Breast epithelium (tissue), 4 donors: ENCODE data around the gene DPP4. TPM values are rescaled to one million over a fixed set of nuclear protein-coding genes. Genes with fewer than 3 reads are reported as not detected.

ENCODE experiments used
- DNase-seq, 2 donors: peaks; one replicate each; pipeline ENCODE4 v3.0.0-alpha.2; 2019; ENCODE audit warnings: low spot score in 2 of 2
- H3K27ac ChIP-seq, 2 donors: fragments of 200-600 bp; sonication (generic) in 1 of 2; one replicate each; pipeline ENCODE4 v1.5.1; 2016 to 2019; ENCODE audit warnings: mild to moderate bottlenecking in 1 of 2
- H3K27me3 ChIP-seq, 2 donors: fragments of 200-600 bp; sonication (generic) in 1 of 2; one replicate each; pipeline versions ENCODE4 v1.5.1 to v1.6.0; 2017 to 2019; ENCODE audit warnings: control low read depth in 1 of 2, mild to moderate bottlenecking in 1 of 2
- H3K36me3 ChIP-seq: fragments of 200-600 bp; one replicate; pipeline ENCODE4 v1.5.1; 2019
- H3K4me1 ChIP-seq, 2 donors: fragments of 200-600 bp; sonication (generic); one replicate each; pipeline ENCODE4 v1.5.1; 2016 to 2019; ENCODE audit warnings: control low read depth in 1 of 2
- H3K4me3 ChIP-seq, 3 donors: fragments of 200-600 bp; sonication (generic); 1 replicate in 2 of 3; 2 replicates in 1 of 3; pipeline ENCODE4 v1.5.1; 2016 to 2019; ENCODE audit warnings: mild to moderate bottlenecking in 3 of 3, moderate library complexity in 2 of 3
- H3K9me3 ChIP-seq, 2 donors: fragments of 200-600 bp; sonication (generic) in 1 of 2; one replicate each; pipeline ENCODE4 v1.5.1; 2016 to 2019; ENCODE audit warnings: control low read depth in 1 of 2
- POLR2A ChIP-seq: fragments of 450-650 bp; IDR thresholded peaks from one replicate; pipeline ENCODE4 v1.6.1; 2016; ENCODE audit warnings: antibody characterized with exemption, mild to moderate bottlenecking, moderate library complexity
- POLR2AphosphoS5 ChIP-seq, 3 donors: sonication (generic); formaldehyde crosslinking; IDR thresholded peaks; one replicate each; pipeline ENCODE4 v1.6.1; 2017; ENCODE audit warnings: antibody characterized with exemption in 3 of 3
- intact Hi-C: fragments of 100-400 bp; cut with DNase I; formaldehyde crosslinking; loops from one replicate; pipeline ENCODE4 v1.15.1; 2023; ENCODE audit warnings: low total_unique reads
- total RNA-seq, 3 donors: library from RNA; depleted of rRNA; stranded (reverse); fragments of >200 nt; gene quantifications; one replicate each; pipeline ENCODE4 v1.1.0, GENCODE V29; 2016
- TF ChIP-seq, protein P1 (sequence below), 3 donors: fragments of 450-650 bp; IDR thresholded peaks; one replicate each; pipeline ENCODE4 v1.5.1; 2016 to 2017; ENCODE audit warnings: antibody characterized with exemption in 3 of 3, mild to moderate bottlenecking in 3 of 3, moderate library complexity in 3 of 3

DPP4 gene
- total RNA-seq, 3 donors from 2014 or later = 7.5 to 17.3 (median 11.8) TPM

DNA sequence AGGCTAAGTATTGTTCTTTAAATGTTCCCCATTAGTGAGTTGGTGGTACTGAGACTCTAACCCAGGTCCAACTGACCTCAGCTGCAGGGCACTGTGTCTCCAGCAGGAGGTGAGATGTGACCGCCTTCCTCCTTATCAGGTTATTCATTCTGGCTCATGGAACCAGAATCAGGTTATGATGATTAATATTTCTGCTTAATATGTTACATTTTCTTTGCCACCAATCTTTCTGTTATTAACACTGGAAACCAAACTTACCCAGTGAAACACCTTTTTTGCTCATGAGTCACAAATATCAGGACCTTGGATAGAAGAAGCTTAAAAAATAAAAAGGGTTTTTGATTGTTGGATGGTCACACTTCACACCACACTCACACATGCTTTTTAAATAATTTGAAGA is 85.4 kb downstream of the DPP4 start:
- no peak overlapping the region for H3K4me3 ChIP-seq
- DNase-seq = no peak
- intact Hi-C loops = no loop called here
- peaks cover 0 to 3% of the 10 kb centered on the region in 2 donors for H3K4me1 ChIP-seq
- TF ChIP-seq, protein P1, sequence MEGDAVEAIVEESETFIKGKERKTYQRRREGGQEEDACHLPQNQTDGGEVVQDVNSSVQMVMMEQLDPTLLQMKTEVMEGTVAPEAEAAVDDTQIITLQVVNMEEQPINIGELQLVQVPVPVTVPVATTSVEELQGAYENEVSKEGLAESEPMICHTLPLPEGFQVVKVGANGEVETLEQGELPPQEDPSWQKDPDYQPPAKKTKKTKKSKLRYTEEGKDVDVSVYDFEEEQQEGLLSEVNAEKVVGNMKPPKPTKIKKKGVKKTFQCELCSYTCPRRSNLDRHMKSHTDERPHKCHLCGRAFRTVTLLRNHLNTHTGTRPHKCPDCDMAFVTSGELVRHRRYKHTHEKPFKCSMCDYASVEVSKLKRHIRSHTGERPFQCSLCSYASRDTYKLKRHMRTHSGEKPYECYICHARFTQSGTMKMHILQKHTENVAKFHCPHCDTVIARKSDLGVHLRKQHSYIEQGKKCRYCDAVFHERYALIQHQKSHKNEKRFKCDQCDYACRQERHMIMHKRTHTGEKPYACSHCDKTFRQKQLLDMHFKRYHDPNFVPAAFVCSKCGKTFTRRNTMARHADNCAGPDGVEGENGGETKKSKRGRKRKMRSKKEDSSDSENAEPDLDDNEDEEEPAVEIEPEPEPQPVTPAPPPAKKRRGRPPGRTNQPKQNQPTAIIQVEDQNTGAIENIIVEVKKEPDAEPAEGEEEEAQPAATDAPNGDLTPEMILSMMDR (IDR thresholded peaks at IDR 0.05) = no peak
- TF ChIP-seq POLR2A (no peak), POLR2AphosphoS5 (IDR thresholded peaks at IDR 0.05) (no peak)
- no peaks in the 10 kb centered on the region for H3K27me3 ChIP-seq
- H3K36me3 ChIP-seq = no peaks in the 10 kb centered on the region
- no peaks in the 10 kb centered on the region for H3K9me3 ChIP-seq
- no peak overlapping the region for H3K27ac ChIP-seq

DNA sequence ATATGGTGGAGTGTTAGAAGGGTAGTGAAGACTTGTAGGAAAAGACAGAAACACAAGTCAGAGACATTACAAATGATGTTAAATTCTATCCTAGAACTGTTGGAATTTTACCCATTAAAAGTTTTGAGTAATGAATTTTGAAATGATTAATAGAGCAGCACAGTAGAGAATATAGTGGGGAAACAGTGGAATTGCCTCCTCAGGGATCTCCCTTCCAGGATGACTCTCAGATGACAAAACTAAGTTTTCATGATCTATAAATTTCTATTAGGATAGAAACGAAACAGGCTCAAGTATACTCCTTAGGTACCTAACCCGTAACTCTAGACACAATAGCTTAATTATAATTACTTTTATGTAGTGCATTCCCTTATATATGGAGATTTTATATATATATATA is 86.7 kb downstream of the DPP4 start:
- Histone ChIP-seq H3K4me3 (no peak overlapping the region), H3K27me3 (no peaks in the 10 kb centered on the region), H3K9me3 (no peaks in the 10 kb centered on the region), H3K36me3 (no peaks in the 10 kb centered on the region), H3K4me1 (peaks cover 0 to 3% of the 10 kb centered on the region in 2 donors), H3K27ac (no peak overlapping the region)
- intact Hi-C loops = no loop called here
- TF ChIP-seq POLR2AphosphoS5 (IDR thresholded peaks at IDR 0.05) (no peak), POLR2A (no peak)
- TF ChIP-seq, protein P1 (IDR thresholded peaks at IDR 0.05) = no peak
- DNase-seq = no peak

DNA sequence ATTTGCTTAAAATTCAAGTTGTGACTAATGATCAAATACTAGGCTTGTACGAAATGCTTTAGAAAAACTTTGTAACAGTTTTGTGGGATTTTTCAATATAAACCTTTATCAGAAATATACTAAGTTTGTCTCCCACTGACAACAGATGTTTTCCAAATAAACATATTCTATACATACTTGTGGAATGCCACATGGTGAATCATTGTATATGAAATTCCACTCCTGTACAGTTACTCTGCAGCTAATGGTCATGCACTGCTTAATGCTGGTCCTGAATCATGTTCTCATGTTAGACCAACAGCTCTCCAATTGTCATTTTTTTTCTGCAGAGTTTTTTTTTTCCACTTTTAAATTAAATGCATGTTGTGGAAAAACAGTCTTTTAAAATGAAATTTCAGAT is 90.1 kb downstream of the DPP4 start:
- Histone ChIP-seq H3K9me3 (no peaks in the 10 kb centered on the region), H3K36me3 (no peaks in the 10 kb centered on the region), H3K27me3 (no peaks in the 10 kb centered on the region), H3K4me3 (no peak overlapping the region), H3K4me1 (no peaks in the 10 kb centered on the region), H3K27ac (no peak overlapping the region)
- no peak for DNase-seq
- intact Hi-C loops = no loop called here
- TF ChIP-seq POLR2A (no peak), POLR2AphosphoS5 (IDR thresholded peaks at IDR 0.05) (no peak)
- TF ChIP-seq, protein P1 (IDR thresholded peaks at IDR 0.05) = no peak

DNA sequence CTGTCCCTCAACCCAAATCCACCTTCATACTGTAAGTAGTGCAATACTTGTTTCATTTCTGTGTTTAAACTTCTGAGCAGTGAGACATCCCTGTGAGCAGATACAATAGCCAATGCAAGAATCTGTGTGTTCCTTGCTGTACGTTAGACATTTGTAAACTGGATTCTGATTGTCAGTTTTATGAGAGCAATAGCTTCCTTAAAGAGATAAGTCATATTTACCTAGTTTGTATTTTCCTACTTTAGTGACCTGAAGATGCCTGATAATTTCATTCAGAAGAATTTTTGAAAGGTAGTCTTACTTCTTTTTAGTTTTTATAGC is 90.7 kb downstream of the DPP4 start:
- Histone ChIP-seq H3K4me3 (no peak overlapping the region), H3K36me3 (no peaks in the 10 kb centered on the region), H3K4me1 (no peaks in the 10 kb centered on the region), H3K9me3 (no peaks in the 10 kb centered on the region), H3K27ac (no peak overlapping the region), H3K27me3 (no peaks in the 10 kb centered on the region)
- TF ChIP-seq POLR2A (no peak), POLR2AphosphoS5 (IDR thresholded peaks at IDR 0.05) (no peak)
- TF ChIP-seq, protein P1 (IDR thresholded peaks at IDR 0.05) = no peak
- DNase-seq = no peak
- intact Hi-C loops = no loop called here

DNA sequence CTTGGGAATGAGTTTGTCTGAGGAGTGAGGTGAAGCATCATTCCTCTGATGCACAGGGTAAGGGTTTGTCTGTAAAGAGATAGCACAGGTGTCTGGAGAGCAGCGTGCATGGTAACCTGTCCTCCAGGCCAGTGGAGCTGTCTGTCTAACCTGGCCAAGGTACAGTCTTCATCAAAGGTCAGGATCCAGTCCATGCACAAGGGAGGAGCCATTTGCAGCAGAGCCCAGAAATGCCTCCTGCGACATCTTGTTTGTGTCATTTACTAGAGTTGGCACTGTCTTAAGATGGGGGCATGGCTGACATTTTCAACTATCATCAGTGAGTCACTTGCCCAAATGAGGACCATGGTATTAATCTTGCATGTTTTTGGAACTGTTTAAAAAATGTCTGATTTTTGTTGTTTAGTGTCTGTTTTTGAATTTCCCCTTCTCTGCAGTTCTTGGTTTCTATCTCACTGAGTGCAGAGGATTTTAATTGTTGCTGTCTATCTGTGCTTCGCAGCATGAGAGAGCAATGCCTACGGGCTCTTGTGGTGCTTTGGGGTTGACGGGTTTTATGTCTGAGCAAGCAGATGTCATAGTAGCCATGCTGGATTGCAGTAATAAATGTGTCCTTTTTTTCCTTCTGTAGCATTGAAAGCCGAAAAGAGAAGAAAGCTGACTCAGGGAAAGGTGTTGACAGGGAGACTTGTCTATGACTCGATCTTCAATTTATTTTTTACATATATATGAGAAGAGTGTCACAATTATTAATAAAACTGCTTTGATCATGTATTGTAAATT is 91.3 kb downstream of the DPP4 start:
- Histone ChIP-seq H3K27me3 (no peaks in the 10 kb centered on the region), H3K36me3 (no peaks in the 10 kb centered on the region), H3K27ac (no peak overlapping the region), H3K4me1 (no peaks in the 10 kb centered on the region), H3K4me3 (no peak overlapping the region), H3K9me3 (no peaks in the 10 kb centered on the region)
- TF ChIP-seq, protein P1 (IDR thresholded peaks at IDR 0.05) = no peak
- TF ChIP-seq POLR2AphosphoS5 (IDR thresholded peaks at IDR 0.05) = no peak
- TF ChIP-seq POLR2A = no peak
- intact Hi-C loops = no loop called here
- no peak for DNase-seq
